B cell (primary cell): ENCODE results near the gene DLG1.

Experiments
- EZH2 ChIP-seq: IDR thresholded peaks from 2 replicates; pipeline ENCODE4 v1.6.1; 2012; ENCODE audit warnings: borderline replicate concordance, low read depth, mild to moderate bottlenecking, moderate library complexity, low read length; ENCODE audit not compliant: insufficient read depth, poor library complexity, severe bottlenecking
- TF ChIP-seq, protein P1 (sequence below): fragments of 200-600 bp; IDR thresholded peaks from one replicate; pipeline ENCODE4 v1.8.0; 2022; ENCODE audit warnings: antibody characterized with exemption, mild to moderate bottlenecking

DNA sequence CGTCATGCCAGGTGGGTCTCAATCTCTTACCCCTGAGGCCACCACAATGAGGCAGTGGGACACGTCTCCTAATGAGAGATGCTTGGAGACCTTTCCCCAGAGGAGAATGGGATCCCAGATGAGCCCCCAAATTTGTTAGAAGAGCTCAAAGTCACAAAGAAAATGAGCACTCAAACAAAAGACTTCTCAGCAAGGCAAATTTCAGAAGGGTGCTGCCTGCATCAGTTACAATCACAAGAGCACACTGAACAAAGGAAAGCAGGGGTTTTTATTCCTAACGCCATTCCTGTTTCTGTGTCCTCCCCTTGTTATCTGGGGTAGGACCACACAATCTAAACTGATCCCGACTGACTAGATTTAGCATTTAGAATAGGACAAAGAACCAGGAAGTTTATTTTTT, 50.1 kb downstream of the DLG1 start:
- TF ChIP-seq EZH2: no peak
- TF ChIP-seq, protein P1, sequence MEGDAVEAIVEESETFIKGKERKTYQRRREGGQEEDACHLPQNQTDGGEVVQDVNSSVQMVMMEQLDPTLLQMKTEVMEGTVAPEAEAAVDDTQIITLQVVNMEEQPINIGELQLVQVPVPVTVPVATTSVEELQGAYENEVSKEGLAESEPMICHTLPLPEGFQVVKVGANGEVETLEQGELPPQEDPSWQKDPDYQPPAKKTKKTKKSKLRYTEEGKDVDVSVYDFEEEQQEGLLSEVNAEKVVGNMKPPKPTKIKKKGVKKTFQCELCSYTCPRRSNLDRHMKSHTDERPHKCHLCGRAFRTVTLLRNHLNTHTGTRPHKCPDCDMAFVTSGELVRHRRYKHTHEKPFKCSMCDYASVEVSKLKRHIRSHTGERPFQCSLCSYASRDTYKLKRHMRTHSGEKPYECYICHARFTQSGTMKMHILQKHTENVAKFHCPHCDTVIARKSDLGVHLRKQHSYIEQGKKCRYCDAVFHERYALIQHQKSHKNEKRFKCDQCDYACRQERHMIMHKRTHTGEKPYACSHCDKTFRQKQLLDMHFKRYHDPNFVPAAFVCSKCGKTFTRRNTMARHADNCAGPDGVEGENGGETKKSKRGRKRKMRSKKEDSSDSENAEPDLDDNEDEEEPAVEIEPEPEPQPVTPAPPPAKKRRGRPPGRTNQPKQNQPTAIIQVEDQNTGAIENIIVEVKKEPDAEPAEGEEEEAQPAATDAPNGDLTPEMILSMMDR: no peak
